ENCODE results near the gene FOXP1.

The FOXP1 gene

GRCh38 chr3:71102111-71102983 lies 481.2 kb downstream of the FOXP1 start:
- no peak for DNase-seq (ENCODE audit: low spot score)

GRCh38 chr3:71101626-71102025 lies 481.9 kb downstream of the FOXP1 start:
- DNase-seq (ENCODE audit: low spot score), result no peak

GRCh38 chr3:71101014-71101413 lies 482.5 kb downstream of the FOXP1 start:
- no peak for DNase-seq (ENCODE audit: low spot score)

GRCh38 chr3:71099997-71100719 lies 483.4 kb downstream of the FOXP1 start:
- no peak for DNase-seq (ENCODE audit: low spot score)

GRCh38 chr3:71097557-71097956 lies 486.0 kb downstream of the FOXP1 start:
- DNase-seq (ENCODE audit: low spot score), result no peak

GRCh38 chr3:71095511-71096291 lies 487.8 kb downstream of the FOXP1 start:
- DNase-seq (ENCODE audit: low spot score), result no peak

GRCh38 chr3:71094658-71095209 lies 488.8 kb downstream of the FOXP1 start:
- no peak for DNase-seq (ENCODE audit: low spot score)

GRCh38 chr3:71092665-71093064 lies 490.9 kb downstream of the FOXP1 start:
- DNase-seq (ENCODE audit: low spot score), result no peak

GRCh38 chr3:71090207-71090606 lies 493.3 kb downstream of the FOXP1 start:
- no peak for DNase-seq (ENCODE audit: low spot score)

GRCh38 chr3:71089271-71089847 lies 494.2 kb downstream of the FOXP1 start:
- DNase-seq (ENCODE audit: low spot score), result no peak

GRCh38 chr3:71088742-71089141 lies 494.8 kb downstream of the FOXP1 start:
- no peak for DNase-seq (ENCODE audit: low spot score)

- DNase-seq (ENCODE audit: low spot score), result no peak
Measured at GRCh38 chr3:71088019-71088708, 495.4 kb downstream of the FOXP1 start.

- no peak for DNase-seq (ENCODE audit: low spot score)
Measured at GRCh38 chr3:71087143-71088018, 496.1 kb downstream of the FOXP1 start.

- DNase-seq (ENCODE audit: low spot score), result no peak
Measured at GRCh38 chr3:71086777-71087142, 496.8 kb downstream of the FOXP1 start.

GRCh38 chr3:71083726-71084131 lies 499.8 kb downstream of the FOXP1 start:
- DNase-seq (ENCODE audit: low spot score), result no peak

- DNase-seq (ENCODE audit: low spot score), result no peak
Measured at GRCh38 chr3:71082833-71083232, 500.7 kb downstream of the FOXP1 start.

GRCh38 chr3:71080517-71081083 lies 502.9 kb downstream of the FOXP1 start:
- no peak for DNase-seq (ENCODE audit: low spot score)

GRCh38 chr3:71078723-71079525 lies 504.6 kb downstream of the FOXP1 start:
- DNase-seq (ENCODE audit: low spot score), result no peak

GRCh38 chr3:71078199-71078598 lies 505.3 kb downstream of the FOXP1 start:
- DNase-seq (ENCODE audit: low spot score), result no peak

Data from globus pallidus (tissue), 1 donor.